Caco-2 (cell line): Measurements from ENCODE around the gene CHM. TPM values are rescaled to one million over a fixed set of nuclear protein-coding genes. Genes with fewer than 3 reads are reported as not detected.
"Not testable (repeated sequence)": the region's sequence is repeated elsewhere in the genome, so short reads cannot be mapped to it uniquely, and the experiment has no call there.

Experiments used
- BruUV-seq: library from RNA; stranded (reverse); fragments of 400-500 nt; replicated peaks from 2 replicates; lab custom pipeline; 2021; lab: Mats Ljungman, UMichigan
- CTCF ChIA-PET: fragments of 300-600 bp; sonication (Branson Sonifier 250); formaldehyde crosslinking; loops from one replicate; lab custom pipeline; 2022; ENCODE audit warnings: antibody characterized with exemption; lab: Charles Lee
- POLR2A ChIA-PET: fragments of 300-600 bp; sonication (Branson Sonifier 250); formaldehyde crosslinking; loops from one replicate; lab custom pipeline; 2022; ENCODE audit warnings: antibody characterized with exemption; lab: Charles Lee
- DNase-seq, 2 experiments: peaks; one replicate each; pipeline versions ENCODE4 v3.0.0 to v3.0.0-alpha.2; 2020 to 2022
- H3K27me3 ChIP-seq: replicated peaks from 2 replicates; pipeline ENCODE4 v1.6.0; 2011; ENCODE audit warnings: low read length; ENCODE audit not compliant: control insufficient read depth, insufficient read depth
- H3K36me3 ChIP-seq: 2 replicates; pipeline ENCODE4 v1.5.1; 2011; ENCODE audit warnings: low read length; ENCODE audit not compliant: control insufficient read depth, insufficient read depth
- H3K4me1 ChIP-seq: fragments of 250-450 bp; sonication (Bioruptor Pico); 2 replicates; pipeline ENCODE4 v1.5.1; 2020; ENCODE audit warnings: mild to moderate bottlenecking
- H3K4me3 ChIP-seq: 2 replicates; pipeline ENCODE4 v1.5.1; 2011; ENCODE audit warnings: low read depth, mild to moderate bottlenecking, control low read depth, low read length
- H3K9me3 ChIP-seq: fragments of 250-450 bp; sonication (Bioruptor Pico); 2 replicates; pipeline ENCODE4 v1.5.1; 2020; ENCODE audit warnings: mild to moderate bottlenecking, moderate library complexity
- H3K27ac Mint-ChIP-seq: one replicate; pipeline ENCODE4 v1.8.0; 2022; ENCODE audit warnings: mixed read lengths; ENCODE audit not compliant: unreplicated experiment
- H3K27me3 Mint-ChIP-seq: one replicate; pipeline ENCODE4 v1.8.0; 2022; ENCODE audit warnings: mixed read lengths; ENCODE audit not compliant: insufficient read depth, unreplicated experiment
- H3K36me3 Mint-ChIP-seq: one replicate; pipeline ENCODE4 v1.8.0; 2022; ENCODE audit warnings: mild to moderate bottlenecking, mixed read lengths; ENCODE audit not compliant: insufficient read depth, unreplicated experiment
- H3K4me1 Mint-ChIP-seq: one replicate; pipeline ENCODE4 v1.8.0; 2022; ENCODE audit warnings: low read depth, mixed read lengths; ENCODE audit not compliant: unreplicated experiment
- H3K4me3 Mint-ChIP-seq: one replicate; pipeline ENCODE4 v1.8.0; 2022; ENCODE audit warnings: mild to moderate bottlenecking, moderate library complexity, mixed read lengths; ENCODE audit not compliant: unreplicated experiment
- H3K9me3 Mint-ChIP-seq: one replicate; pipeline ENCODE4 v1.8.0; 2022; ENCODE audit warnings: mixed read lengths; ENCODE audit not compliant: unreplicated experiment
- intact Hi-C: fragments of 100-400 bp; cut with micrococcal nuclease; formaldehyde crosslinking; loops from one replicate; pipeline ENCODE4 v1.10.0; 2022; ENCODE audit not compliant: unreplicated experiment
- total RNA-seq: library from RNA; stranded (reverse); gene quantifications from 2 replicates; pipeline ENCODE4 v1.2.3, GENCODE V29; 2022
- TF ChIP-seq, protein P1 (sequence below), 2 experiments: fragments of 200-600 bp in 1 of 2; IDR thresholded peaks; 1 replicate in 1 of 2; 2 replicates in 1 of 2; pipeline versions ENCODE4 v1.5.1 to v1.8.0; 2011 to 2022; ENCODE audit warnings: antibody characterized with exemption in 1 of 2, control low read depth in 1 of 2, inconsistent platforms in 1 of 2, low read depth in 1 of 2, low read length in 1 of 2, mild to moderate bottlenecking in 1 of 2, moderate library complexity in 1 of 2; ENCODE audit not compliant: insufficient read depth in 1 of 2, severe bottlenecking in 1 of 2, unreplicated experiment in 1 of 2

The CHM gene
- total RNA-seq, 1 experiment from 2014 or later: 24.0 TPM

DNA sequence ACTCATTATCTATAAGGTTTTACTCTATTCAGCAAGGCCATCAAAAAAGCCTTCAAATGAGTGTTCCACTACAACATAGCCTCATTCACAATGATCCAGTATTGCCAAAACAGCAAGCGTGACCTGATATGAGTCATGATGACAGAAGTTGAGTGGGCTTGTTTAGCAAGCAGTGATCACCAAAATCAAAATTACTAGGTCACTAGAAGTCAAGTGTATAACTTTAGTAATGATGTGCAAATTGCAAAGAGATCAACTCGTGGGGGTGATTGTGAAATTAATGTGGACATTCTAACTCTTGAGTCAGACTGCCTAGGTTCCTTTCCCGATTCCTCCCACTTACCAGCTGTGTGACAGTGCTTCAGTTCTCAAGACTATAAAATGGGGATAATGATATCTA, 124.5 kb downstream of the CHM start:
- Histone ChIP-seq H3K4me3 (no peak overlapping the region), H3K27me3 (no peaks in the 10 kb centered on the region), H3K36me3 (no peaks in the 10 kb centered on the region), H3K4me1 (no peaks in the 10 kb centered on the region), H3K9me3 (no peaks in the 10 kb centered on the region)
- TF ChIP-seq, protein P1, sequence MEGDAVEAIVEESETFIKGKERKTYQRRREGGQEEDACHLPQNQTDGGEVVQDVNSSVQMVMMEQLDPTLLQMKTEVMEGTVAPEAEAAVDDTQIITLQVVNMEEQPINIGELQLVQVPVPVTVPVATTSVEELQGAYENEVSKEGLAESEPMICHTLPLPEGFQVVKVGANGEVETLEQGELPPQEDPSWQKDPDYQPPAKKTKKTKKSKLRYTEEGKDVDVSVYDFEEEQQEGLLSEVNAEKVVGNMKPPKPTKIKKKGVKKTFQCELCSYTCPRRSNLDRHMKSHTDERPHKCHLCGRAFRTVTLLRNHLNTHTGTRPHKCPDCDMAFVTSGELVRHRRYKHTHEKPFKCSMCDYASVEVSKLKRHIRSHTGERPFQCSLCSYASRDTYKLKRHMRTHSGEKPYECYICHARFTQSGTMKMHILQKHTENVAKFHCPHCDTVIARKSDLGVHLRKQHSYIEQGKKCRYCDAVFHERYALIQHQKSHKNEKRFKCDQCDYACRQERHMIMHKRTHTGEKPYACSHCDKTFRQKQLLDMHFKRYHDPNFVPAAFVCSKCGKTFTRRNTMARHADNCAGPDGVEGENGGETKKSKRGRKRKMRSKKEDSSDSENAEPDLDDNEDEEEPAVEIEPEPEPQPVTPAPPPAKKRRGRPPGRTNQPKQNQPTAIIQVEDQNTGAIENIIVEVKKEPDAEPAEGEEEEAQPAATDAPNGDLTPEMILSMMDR (IDR thresholded peaks at IDR 0.05; ENCODE audit: insufficient read depth in 1 of 2, low read depth in 1 of 2, low read length in 1 of 2, severe bottlenecking in 1 of 2, unreplicated experiment in 1 of 2): no peak
- BruUV-seq: no TSS peak
- POLR2A ChIA-PET: no interaction called here
- no peak for DNase-seq
- no peaks in the 10 kb centered on the region for H3K27me3 Mint-ChIP-seq
- no peaks in the 10 kb centered on the region for H3K36me3 Mint-ChIP-seq
- no peak overlapping the region for H3K4me3 Mint-ChIP-seq
- no peaks in the 10 kb centered on the region for H3K4me1 Mint-ChIP-seq
- no peaks in the 10 kb centered on the region for H3K9me3 Mint-ChIP-seq
- CTCF ChIA-PET: no interaction called here
- intact Hi-C loops: no loop called here
- no peak overlapping the region for H3K27ac Mint-ChIP-seq

DNA sequence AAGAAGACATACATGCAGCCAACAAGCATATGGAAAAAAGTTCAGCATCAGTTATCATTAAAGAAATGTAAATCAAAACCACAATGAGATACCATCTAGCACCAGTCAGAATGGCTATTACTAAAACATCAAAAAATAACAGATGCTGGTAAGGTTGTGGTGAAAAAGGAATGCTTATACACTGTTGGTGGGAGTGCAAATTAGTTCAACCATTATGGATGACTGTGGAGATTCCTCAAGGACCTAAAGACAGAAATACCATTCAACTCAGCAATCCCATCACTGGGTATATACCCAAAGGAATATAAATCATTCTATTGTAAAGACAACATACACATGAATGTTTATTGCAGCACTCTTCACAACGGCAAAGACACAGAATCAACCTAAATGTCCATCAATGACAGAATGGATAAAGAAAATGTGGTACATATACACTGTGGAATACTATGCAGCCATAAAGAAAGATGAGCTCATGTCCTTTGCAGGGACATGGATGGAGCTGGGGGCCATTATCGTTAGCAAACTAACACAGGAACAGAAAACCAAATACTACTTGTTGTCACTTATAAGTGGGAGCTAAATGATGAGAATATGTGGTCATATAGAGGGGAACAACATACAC, 130.6 kb downstream of the CHM start:
- BruUV-seq, H3K4me1 ChIP-seq, H3K4me3 ChIP-seq, H3K9me3 ChIP-seq, H3K4me3 Mint-ChIP-seq, POLR2A ChIA-PET, H3K9me3 Mint-ChIP-seq, H3K27me3 ChIP-seq, H3K27ac Mint-ChIP-seq, H3K36me3 Mint-ChIP-seq, H3K27me3 Mint-ChIP-seq, H3K36me3 ChIP-seq, DNase-seq, H3K4me1 Mint-ChIP-seq, CTCF ChIA-PET, intact Hi-C loops: not testable (repeated sequence)

DNA sequence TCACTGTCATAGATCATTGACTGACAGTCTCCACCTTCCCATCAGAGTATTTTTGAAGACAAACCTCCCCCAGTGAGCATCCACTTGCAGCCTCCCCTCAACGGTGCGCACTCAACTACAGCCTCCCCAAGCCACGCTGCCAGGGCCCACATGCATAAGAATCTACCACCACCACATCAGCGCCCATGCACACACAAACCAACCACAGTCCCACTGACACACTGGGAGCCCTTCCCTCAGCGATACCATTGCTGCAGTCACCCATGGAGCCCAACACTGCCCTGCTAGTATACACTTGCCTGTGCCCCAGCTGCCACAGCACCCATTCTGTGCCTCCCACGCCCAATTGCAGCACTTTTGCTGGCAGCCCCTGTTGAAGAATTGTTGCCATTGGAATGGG, 132.9 kb downstream of the CHM start:
- H3K27me3 Mint-ChIP-seq: no peaks in the 10 kb centered on the region
- Histone ChIP-seq H3K4me1 (no peaks in the 10 kb centered on the region), H3K9me3 (no peaks in the 10 kb centered on the region), H3K27me3 (no peaks in the 10 kb centered on the region), H3K4me3 (no peak overlapping the region), H3K36me3 (no peaks in the 10 kb centered on the region)
- H3K27ac Mint-ChIP-seq: no peak overlapping the region
- peaks cover 7% of the 10 kb centered on the region for H3K36me3 Mint-ChIP-seq
- intact Hi-C loops: no loop called here
- no peaks in the 10 kb centered on the region for H3K4me1 Mint-ChIP-seq
- ChIA-PET POLR2A (no interaction called here), CTCF (no interaction called here)
- TF ChIP-seq, protein P1 (IDR thresholded peaks at IDR 0.05; ENCODE audit: insufficient read depth in 1 of 2, low read depth in 1 of 2, low read length in 1 of 2, severe bottlenecking in 1 of 2, unreplicated experiment in 1 of 2): no peak
- no peak for DNase-seq
- no TSS peak for BruUV-seq
- H3K9me3 Mint-ChIP-seq: no peaks in the 10 kb centered on the region
- H3K4me3 Mint-ChIP-seq: no peak overlapping the region
